Stimulated activated CD8-positive, alpha-beta memory T cell treated with anti-CD3 and anti-CD28 coated beads, Interleukin-7, amount 100 ng/mL, for 24 hours (primary cell): ENCODE data around the gene ADD2.

Source experiments
- DNase-seq: peaks from one replicate; pipeline ENCODE4 v3.0.0-alpha.2; 2020; ENCODE audit warnings: low read depth

ADD2 gene

GRCh38 chr2:70785137-70785911 lies 17.3 kb upstream of the ADD2 start:
- DNase-seq: no peak

- DNase-seq: no peak
These were observed 16.3 kb upstream of the ADD2 start for GRCh38 chr2:70784320-70784719.

- no peak for DNase-seq
These were observed 12.0 kb upstream of the ADD2 start for GRCh38 chr2:70779911-70780545.

- DNase-seq: no peak
These were observed 11.5 kb upstream of the ADD2 start for GRCh38 chr2:70779491-70779890.

- DNase-seq: no peak
These were observed 10.7 kb upstream of the ADD2 start for GRCh38 chr2:70778676-70779075.

- no peak for DNase-seq
These were observed 9.4 kb upstream of the ADD2 start for GRCh38 chr2:70777450-70777849.

- no peak for DNase-seq
These were observed 8.3 kb upstream of the ADD2 start for GRCh38 chr2:70776266-70776665.

GRCh38 chr2:70775141-70775540 lies 7.1 kb upstream of the ADD2 start:
- no peak for DNase-seq

GRCh38 chr2:70772486-70773155 lies 4.6 kb upstream of the ADD2 start:
- DNase-seq: no peak

GRCh38 chr2:70771446-70771845 lies 3.4 kb upstream of the ADD2 start:
- DNase-seq: no peak

GRCh38 chr2:70769450-70769849 lies 1.4 kb upstream of the ADD2 start:
- no peak for DNase-seq

GRCh38 chr2:70768590-70769085 lies 638 bp upstream of the ADD2 start:
- DNase-seq: no peak

GRCh38 chr2:70767079-70767698 lies 811 bp downstream of the ADD2 start:
- DNase-seq: no peak

- no peak for DNase-seq
These were observed 1.5 kb downstream of the ADD2 start for GRCh38 chr2:70766357-70767078.

- DNase-seq: no peak
These were observed 2.5 kb downstream of the ADD2 start for GRCh38 chr2:70765507-70765906.

GRCh38 chr2:70759446-70759845 lies 8.6 kb downstream of the ADD2 start:
- DNase-seq: no peak

- DNase-seq: no peak
These were observed 10.0 kb downstream of the ADD2 start for GRCh38 chr2:70757966-70758365.

GRCh38 chr2:70757360-70757759 lies 10.6 kb downstream of the ADD2 start:
- no peak for DNase-seq

- no peak for DNase-seq
These were observed 11.9 kb downstream of the ADD2 start for GRCh38 chr2:70756128-70756527.

- DNase-seq: no peak
These were observed 14.1 kb downstream of the ADD2 start for GRCh38 chr2:70753902-70754301.

- no peak for DNase-seq
These were observed 15.0 kb downstream of the ADD2 start for GRCh38 chr2:70753031-70753430.

GRCh38 chr2:70752396-70752795 lies 15.6 kb downstream of the ADD2 start:
- no peak for DNase-seq
